ENCODE measurements around the gene PSME3. TPM values are rescaled to one million over a fixed set of nuclear protein-coding genes. Genes with fewer than 3 reads are reported as not detected.

The PSME3 gene
- total RNA-seq, 1 experiment from 2014 or later: 192 TPM

- peak; percentile 47 for DNase-seq (ENCODE audit: low spot score)
- Mint-ChIP-seq H3K27me3 (ENCODE audit: low read depth) (peaks cover under 1% of the 10 kb centered on the region; the same call in 1 of the 2 replicates), H3K4me3 (no peak overlapping the region), H3K4me1 (peaks cover 13% of the 10 kb centered on the region), H3K9me3 (no peaks in the 10 kb centered on the region), H3K27ac (peak overlapping the region; percentile 75; the same call in 1 of the 2 replicates), H3K36me3 (no peaks in the 10 kb centered on the region)
- CTCF ChIA-PET: interaction anchor here (0.6 to 2.1 kb wide), 3 partner anchors 37 to 128 kb away, joined by 3 to 12 read pairs (median 5); no protein-coding TSS in a partner anchor
- POLR2A ChIA-PET: no interaction called here
- peak; percentile 92 for ATAC-seq
- TF ChIP-seq ESRRA (CRISPR knock-in tag; IDR thresholded peaks at IDR 0.05; ENCODE audit: borderline replicate concordance): no peak
- TF ChIP-seq CTCF (IDR thresholded peaks at IDR 0.05): no peak
- peak; percentile 37; the same call in 1 of the 2 replicates for TF ChIP-seq PRDM15 (CRISPR knock-in tag; IDR thresholded peaks at IDR 0.05)
These were observed 58.4 kb downstream of the PSME3 start for GRCh38 chr17:42891539-42892152.

- CTCF ChIA-PET: interaction anchor here (1.9 to 2.1 kb wide), 2 partner anchors 36 to 73 kb away, joined by 5 to 12 read pairs; no protein-coding TSS in a partner anchor
- H3K27ac Mint-ChIP-seq: no peak overlapping the region
- POLR2A ChIA-PET: no interaction called here
- no peaks in the 10 kb centered on the region for H3K36me3 Mint-ChIP-seq
- H3K9me3 Mint-ChIP-seq: no peaks in the 10 kb centered on the region; the same call in 1 of the 2 replicates
- DNase-seq (ENCODE audit: low spot score) (no peak), ATAC-seq (no peak)
- H3K4me3 Mint-ChIP-seq: no peak overlapping the region
- H3K27me3 Mint-ChIP-seq (ENCODE audit: low read depth): peaks cover 2% of the 10 kb centered on the region; the same call in 1 of the 2 replicates
- peaks cover 13% of the 10 kb centered on the region for H3K4me1 Mint-ChIP-seq
- TF ChIP-seq NR1H2 (CRISPR knock-in tag; IDR thresholded peaks at IDR 0.05) (no peak), ESRRA (CRISPR knock-in tag; IDR thresholded peaks at IDR 0.05; ENCODE audit: borderline replicate concordance) (no peak), AR (CRISPR knock-in tag; IDR thresholded peaks at IDR 0.05) (no peak), ATF6 (CRISPR knock-in tag; IDR thresholded peaks at IDR 0.05) (no peak), SMAD3 (CRISPR knock-in tag; IDR thresholded peaks at IDR 0.05; ENCODE audit: borderline replicate concordance) (no peak), ZNF425 (CRISPR knock-in tag; conservative IDR thresholded peaks at IDR 0.05) (no peak), ATF2 (CRISPR knock-in tag; IDR thresholded peaks at IDR 0.05; ENCODE audit: borderline replicate concordance, low read depth) (no peak), ARID4B (CRISPR knock-in tag; IDR thresholded peaks at IDR 0.05; ENCODE audit: borderline replicate concordance) (no peak), NFE2L1 (CRISPR knock-in tag; IDR thresholded peaks at IDR 0.05) (no peak), ATF3 (CRISPR knock-in tag; conservative IDR thresholded peaks at IDR 0.05) (no peak), CBFB (CRISPR knock-in tag; IDR thresholded peaks at IDR 0.05; ENCODE audit: low read depth) (no peak)
These were observed 60.2 kb downstream of the PSME3 start for GRCh38 chr17:42893359-42893758.

Measured in WTC11 (cell line).